Measurements from ENCODE around the gene GCGR. TPM values are rescaled to one million over a fixed set of nuclear protein-coding genes. Genes with fewer than 3 reads are reported as not detected.

The GCGR gene
- polyA plus RNA-seq, 1 donor from 2014 or later = not detected

DNA sequence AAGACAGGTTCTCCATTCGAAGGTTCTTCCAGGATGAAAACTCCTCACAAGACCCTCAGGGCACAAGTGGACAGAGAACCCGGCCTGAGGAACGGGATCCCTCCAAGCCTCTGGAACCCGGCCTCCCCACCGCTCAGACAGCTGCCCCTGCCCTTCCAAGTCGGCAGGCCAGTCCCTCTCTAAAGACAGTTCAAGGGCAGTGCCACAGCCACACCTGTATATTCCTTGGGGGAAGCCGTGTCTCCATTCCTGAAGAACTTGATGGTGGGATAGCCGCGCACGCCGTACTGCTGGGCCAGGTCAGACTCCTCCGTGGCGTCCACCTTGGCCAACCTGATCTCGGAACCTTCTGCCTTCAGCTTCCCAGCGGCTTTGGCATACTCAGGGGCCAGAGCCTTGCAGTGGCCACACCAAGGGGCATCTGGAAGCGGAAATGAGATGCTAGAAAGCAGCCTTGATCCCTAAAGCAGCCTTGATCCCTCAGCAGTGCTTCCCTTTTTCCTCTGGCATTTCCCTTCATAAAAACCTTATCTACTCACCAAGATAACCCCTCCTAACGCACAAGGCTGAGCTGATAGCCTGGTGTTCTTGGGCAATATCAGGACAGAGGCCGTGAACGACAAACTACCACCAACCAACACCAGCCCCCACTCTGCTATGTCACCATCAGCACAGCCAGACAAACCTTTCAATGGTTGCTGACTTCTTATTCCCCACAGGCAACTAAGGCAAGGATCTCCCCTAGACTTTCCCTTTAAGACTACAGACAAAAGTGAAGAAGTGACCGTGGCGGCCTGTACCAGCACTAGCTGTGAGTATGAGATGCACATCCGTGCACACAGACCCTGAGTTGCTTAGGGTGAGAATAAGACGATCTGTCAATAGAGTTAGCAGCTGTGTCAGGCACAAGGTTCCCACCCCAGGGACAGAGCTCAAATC is 55.3 kb downstream of the GCGR start:
- Histone ChIP-seq H3K36me3 (ENCODE audit: insufficient read depth, low read length) (no peaks in the 10 kb centered on the region), H3K9ac (ENCODE audit: low read length) (peak overlapping the region; percentile 74), H3K4me3 (ENCODE audit: low read length) (peak overlapping the region; percentile 91), H3K4me2 (ENCODE audit: low read length) (peak overlapping the region; percentile 95), H3K9me3 (ENCODE audit: low read length) (no peaks in the 10 kb centered on the region), H3K79me2 (replicated peaks; ENCODE audit: insufficient read depth, low read length) (peaks cover 33% of the 10 kb centered on the region), H3K27ac (ENCODE audit: low read length) (peak overlapping the region; percentile 55), H4K20me1 (ENCODE audit: insufficient read depth) (no peaks in the 10 kb centered on the region), H2AFZ (ENCODE audit: low read depth, low read length) (no peak overlapping the region), H3F3A (ENCODE audit: insufficient read depth, low read length, poor library complexity, severe bottlenecking) (no peaks in the 10 kb centered on the region), H3K27me3 (ENCODE audit: insufficient read depth, low read depth, low read length) (no peaks in the 10 kb centered on the region), H3K9me2 (ENCODE audit: insufficient read depth, low read length) (no peaks in the 10 kb centered on the region)
- TF ChIP-seq TAF1 (IDR thresholded peaks at IDR 0.05; ENCODE audit: low read depth) (no peak), EP300 (conservative IDR thresholded peaks at IDR 0.05; ENCODE audit: poor library complexity, severe bottlenecking) (no peak), RAD21 (conservative IDR thresholded peaks at IDR 0.05) (no peak), POLR2AphosphoS5 (IDR thresholded peaks at IDR 0.05) (no peak), EZH2 (IDR thresholded peaks at IDR 0.05; ENCODE audit: borderline replicate concordance, insufficient read depth, low read length, poor library complexity, severe bottlenecking) (no peak), MXI1 (conservative IDR thresholded peaks at IDR 0.05; ENCODE audit: poor library complexity, severe bottlenecking) (no peak)

DNA sequence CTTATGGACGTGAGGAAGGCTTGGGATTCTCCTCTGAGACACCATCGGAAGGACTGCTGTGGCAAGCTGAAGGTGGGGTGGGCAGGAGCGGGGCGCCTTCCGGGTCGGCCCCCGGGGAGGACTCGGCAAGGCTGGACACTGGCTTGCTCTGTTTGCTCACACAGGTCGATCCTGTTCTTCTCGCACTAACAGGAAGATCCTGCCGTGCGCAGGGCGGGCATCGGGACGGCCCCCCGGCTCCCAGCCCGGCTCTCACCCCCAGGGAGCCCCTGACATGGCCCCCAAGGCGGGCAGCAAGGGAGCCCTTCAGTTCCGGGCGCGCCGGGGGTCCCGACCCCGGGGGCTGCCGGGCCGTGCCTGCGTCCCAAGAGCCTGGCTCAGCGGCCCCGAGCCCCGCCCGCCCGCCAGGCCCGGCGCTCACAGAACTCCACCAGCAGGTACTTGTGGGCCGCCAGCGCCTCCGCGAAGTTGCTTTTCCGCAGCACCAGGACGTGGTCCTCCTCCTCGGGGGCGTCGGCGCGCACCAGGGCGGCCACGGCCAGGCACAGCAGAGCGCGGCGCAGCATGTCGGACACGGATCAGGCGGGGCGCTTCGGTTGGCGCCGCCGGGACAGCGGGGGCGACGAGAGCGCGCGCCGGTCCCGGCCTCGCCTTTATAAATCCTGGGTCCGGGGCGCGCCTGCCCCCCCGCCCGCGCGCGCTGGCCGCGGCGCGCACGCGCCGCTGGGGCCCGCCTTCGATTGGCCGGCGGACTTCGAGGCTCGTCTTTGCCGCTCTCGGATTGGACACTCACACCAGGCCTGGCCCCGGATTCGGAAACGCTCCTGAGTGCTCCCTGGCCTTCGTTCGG is 56.2 kb downstream of the GCGR start, which contains the start of gene P4HB:
Gene P4HB (minus strand): TSS at position 630 of the 850 bp plus-strand sequence. CDS start 64 bp downstream, at position 566.
- peak within 1 kb of the TSS; percentile 74 for H2AFZ ChIP-seq (ENCODE audit: low read depth, low read length)
- H3F3A ChIP-seq (ENCODE audit: insufficient read depth, low read length, poor library complexity, severe bottlenecking) = no peaks in the 10 kb centered on the region
- TF ChIP-seq EP300 (conservative IDR thresholded peaks at IDR 0.05; ENCODE audit: poor library complexity, severe bottlenecking) = no peak
- TF ChIP-seq, protein P1, sequence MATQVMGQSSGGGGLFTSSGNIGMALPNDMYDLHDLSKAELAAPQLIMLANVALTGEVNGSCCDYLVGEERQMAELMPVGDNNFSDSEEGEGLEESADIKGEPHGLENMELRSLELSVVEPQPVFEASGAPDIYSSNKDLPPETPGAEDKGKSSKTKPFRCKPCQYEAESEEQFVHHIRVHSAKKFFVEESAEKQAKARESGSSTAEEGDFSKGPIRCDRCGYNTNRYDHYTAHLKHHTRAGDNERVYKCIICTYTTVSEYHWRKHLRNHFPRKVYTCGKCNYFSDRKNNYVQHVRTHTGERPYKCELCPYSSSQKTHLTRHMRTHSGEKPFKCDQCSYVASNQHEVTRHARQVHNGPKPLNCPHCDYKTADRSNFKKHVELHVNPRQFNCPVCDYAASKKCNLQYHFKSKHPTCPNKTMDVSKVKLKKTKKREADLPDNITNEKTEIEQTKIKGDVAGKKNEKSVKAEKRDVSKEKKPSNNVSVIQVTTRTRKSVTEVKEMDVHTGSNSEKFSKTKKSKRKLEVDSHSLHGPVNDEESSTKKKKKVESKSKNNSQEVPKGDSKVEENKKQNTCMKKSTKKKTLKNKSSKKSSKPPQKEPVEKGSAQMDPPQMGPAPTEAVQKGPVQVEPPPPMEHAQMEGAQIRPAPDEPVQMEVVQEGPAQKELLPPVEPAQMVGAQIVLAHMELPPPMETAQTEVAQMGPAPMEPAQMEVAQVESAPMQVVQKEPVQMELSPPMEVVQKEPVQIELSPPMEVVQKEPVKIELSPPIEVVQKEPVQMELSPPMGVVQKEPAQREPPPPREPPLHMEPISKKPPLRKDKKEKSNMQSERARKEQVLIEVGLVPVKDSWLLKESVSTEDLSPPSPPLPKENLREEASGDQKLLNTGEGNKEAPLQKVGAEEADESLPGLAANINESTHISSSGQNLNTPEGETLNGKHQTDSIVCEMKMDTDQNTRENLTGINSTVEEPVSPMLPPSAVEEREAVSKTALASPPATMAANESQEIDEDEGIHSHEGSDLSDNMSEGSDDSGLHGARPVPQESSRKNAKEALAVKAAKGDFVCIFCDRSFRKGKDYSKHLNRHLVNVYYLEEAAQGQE (IDR thresholded peaks at IDR 0.05; ENCODE audit: borderline replicate concordance) = peak; percentile 24
- peak; percentile 14 for TF ChIP-seq TAF1 (IDR thresholded peaks at IDR 0.05; ENCODE audit: low read depth)
- TF ChIP-seq POLR2AphosphoS5 (IDR thresholded peaks at IDR 0.05) = peak; percentile 67
- TF ChIP-seq EZH2 (IDR thresholded peaks at IDR 0.05; ENCODE audit: borderline replicate concordance, insufficient read depth, low read length, poor library complexity, severe bottlenecking) = no peak
- TF ChIP-seq SMC3 (conservative IDR thresholded peaks at IDR 0.05; ENCODE audit: poor library complexity) = peak; percentile 38
- TF ChIP-seq RAD21 (conservative IDR thresholded peaks at IDR 0.05) = peak; percentile 33
- TF ChIP-seq MXI1 (conservative IDR thresholded peaks at IDR 0.05; ENCODE audit: poor library complexity, severe bottlenecking) = no peak
- H3K4me2 ChIP-seq (ENCODE audit: low read length) = peak within 1 kb of the TSS; percentile 95
- H3K27ac ChIP-seq (ENCODE audit: low read length) = peak within 1 kb of the TSS; percentile 86
- no peaks in the 10 kb centered on the region for H3K9me3 ChIP-seq (ENCODE audit: low read length)
- H3K9ac ChIP-seq (ENCODE audit: low read length) = peak within 1 kb of the TSS; percentile 83
- peaks cover 33% of the 10 kb centered on the region for H3K79me2 ChIP-seq (replicated peaks; ENCODE audit: insufficient read depth, low read length)
- no peaks in the 10 kb centered on the region for H3K9me2 ChIP-seq (ENCODE audit: insufficient read depth, low read length)
- no peaks in the 10 kb centered on the region for H4K20me1 ChIP-seq (ENCODE audit: insufficient read depth)
- H3K4me3 ChIP-seq (ENCODE audit: low read length) = peak within 1 kb of the TSS; percentile 94
- no peaks in the 10 kb centered on the region for H3K27me3 ChIP-seq (ENCODE audit: insufficient read depth, low read depth, low read length)
- no peaks in the 10 kb centered on the region for H3K36me3 ChIP-seq (ENCODE audit: insufficient read depth, low read length)
